HG02759 (cell line): ENCODE measurements around the gene TAF3.
"Not testable (repeated sequence)": the region's sequence is repeated elsewhere in the genome, so short reads cannot be mapped to it uniquely, and the experiment has no call there.

Experiments
- ATAC-seq: cut with Tn5 transposase; IDR thresholded peaks from one replicate; pipeline ENCODE4 v1.9.1; 2021; ENCODE audit warnings: mild to moderate bottlenecking, moderate library complexity; ENCODE audit not compliant: unreplicated experiment

TAF3 gene, protein sequence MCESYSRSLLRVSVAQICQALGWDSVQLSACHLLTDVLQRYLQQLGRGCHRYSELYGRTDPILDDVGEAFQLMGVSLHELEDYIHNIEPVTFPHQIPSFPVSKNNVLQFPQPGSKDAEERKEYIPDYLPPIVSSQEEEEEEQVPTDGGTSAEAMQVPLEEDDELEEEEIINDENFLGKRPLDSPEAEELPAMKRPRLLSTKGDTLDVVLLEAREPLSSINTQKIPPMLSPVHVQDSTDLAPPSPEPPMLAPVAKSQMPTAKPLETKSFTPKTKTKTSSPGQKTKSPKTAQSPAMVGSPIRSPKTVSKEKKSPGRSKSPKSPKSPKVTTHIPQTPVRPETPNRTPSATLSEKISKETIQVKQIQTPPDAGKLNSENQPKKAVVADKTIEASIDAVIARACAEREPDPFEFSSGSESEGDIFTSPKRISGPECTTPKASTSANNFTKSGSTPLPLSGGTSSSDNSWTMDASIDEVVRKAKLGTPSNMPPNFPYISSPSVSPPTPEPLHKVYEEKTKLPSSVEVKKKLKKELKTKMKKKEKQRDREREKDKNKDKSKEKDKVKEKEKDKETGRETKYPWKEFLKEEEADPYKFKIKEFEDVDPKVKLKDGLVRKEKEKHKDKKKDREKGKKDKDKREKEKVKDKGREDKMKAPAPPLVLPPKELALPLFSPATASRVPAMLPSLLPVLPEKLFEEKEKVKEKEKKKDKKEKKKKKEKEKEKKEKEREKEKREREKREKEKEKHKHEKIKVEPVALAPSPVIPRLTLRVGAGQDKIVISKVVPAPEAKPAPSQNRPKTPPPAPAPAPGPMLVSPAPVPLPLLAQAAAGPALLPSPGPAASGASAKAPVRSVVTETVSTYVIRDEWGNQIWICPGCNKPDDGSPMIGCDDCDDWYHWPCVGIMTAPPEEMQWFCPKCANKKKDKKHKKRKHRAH

GRCh38 chr10:7818295-7819120 is at the start of gene TAF3:
Gene TAF3 (plus strand): TSS chr10:7818505. CDS start chr10:7818710, 205 bp downstream.
- peak; percentile 88 for ATAC-seq

DNA sequence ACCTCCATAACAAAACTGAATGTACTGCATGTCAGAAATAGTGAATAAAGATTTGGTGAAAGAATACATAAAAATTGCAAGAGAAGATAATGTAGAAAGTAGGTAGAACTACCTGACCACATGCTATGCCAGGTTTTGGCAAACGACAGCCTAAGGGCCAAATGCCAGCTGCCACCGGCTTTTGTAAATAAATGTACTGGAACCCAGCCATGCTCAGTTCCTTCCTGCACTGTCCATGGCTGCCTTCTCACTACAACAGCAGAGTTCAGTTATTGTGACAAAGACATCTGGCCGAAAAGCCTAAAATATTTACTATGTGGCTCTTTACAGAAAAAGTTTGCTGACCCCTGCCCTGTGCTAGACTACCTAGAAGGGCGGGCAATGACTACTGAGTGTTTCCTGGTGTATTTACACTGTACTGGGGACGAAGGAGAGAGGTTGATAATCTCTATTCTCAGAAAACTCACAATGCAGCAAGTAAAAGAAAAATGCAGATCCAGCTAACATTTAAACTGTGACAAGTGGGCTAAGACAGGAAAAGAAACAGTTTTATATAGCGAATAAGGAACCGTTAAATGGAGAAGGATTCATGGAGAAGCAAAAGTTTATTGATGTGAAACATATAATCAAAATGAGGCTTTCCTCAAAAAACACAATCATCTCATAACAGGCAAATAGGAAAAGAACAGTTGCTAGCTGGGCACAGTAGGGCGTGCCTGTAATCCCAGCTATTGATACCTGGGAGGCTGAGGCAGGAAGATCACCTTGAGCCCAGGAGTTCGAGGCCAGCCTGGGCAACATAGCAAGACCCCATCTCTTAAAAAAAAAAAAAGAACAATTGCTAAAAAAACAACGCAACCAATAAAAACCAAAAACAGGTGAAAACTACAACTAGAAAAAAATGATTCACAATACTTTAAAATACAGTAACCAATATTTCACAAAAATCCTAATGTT is 44.2 kb upstream of the TAF3 start:
- ATAC-seq: no peak

- ATAC-seq: no peak
Observed at GRCh38 chr10:7776777-7777176, 41.5 kb upstream of the TAF3 start.

DNA sequence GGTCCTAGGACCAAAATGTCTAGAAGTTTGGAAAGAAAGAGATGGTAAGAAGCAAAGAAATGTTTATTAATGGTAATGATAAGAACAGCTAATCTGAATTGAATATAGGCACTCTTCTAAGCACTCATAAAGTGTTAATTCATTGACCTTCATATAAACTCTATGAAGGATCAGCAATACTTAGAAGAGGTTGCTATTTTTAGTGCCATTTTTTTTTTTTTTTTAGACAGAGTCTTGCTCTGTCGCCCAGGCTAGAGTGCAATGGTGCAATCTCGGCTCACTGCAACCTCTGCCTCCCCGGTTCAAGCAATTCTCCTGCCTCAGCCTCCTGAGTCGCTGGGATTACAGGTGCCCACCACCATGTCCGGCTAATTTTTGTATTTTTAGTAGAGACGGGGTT is 36.1 kb upstream of the TAF3 start:
- ATAC-seq: not testable (repeated sequence)

DNA sequence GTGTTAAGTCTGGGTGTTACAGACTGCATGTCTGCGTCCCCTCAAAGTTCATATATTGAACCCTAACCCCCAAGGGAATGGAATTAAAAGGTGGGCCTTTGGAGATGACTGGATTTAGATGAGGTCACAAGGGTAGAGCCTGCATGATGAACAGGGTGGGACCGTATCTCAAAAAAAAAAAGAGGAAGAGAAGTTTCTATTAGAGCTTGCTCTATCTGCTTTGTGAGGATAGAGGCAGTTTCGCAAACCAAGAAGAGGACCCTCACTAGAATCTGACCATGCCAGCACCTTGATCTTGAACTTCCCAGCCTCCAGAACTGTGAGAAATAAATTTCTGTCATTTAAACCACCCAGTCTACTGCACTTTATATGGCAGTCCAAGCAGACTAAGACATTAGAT is 31.9 kb upstream of the TAF3 start:
- no peak for ATAC-seq

GRCh38 chr10:7787150-7787856 is 31.0 kb upstream of the TAF3 start:
- ATAC-seq: peak; percentile 11

- ATAC-seq: peak; percentile 91
Observed at GRCh38 chr10:7787857-7788638, 30.3 kb upstream of the TAF3 start, which contains the start of the genes ATP5F1C and KIN. Gene ATP5F1C (plus strand): TSS chr10:7788177. CDS start chr10:7788208, 31 bp downstream. Gene KIN (minus strand): TSS chr10:7787993. CDS start chr10:7787933, 60 bp downstream.

DNA sequence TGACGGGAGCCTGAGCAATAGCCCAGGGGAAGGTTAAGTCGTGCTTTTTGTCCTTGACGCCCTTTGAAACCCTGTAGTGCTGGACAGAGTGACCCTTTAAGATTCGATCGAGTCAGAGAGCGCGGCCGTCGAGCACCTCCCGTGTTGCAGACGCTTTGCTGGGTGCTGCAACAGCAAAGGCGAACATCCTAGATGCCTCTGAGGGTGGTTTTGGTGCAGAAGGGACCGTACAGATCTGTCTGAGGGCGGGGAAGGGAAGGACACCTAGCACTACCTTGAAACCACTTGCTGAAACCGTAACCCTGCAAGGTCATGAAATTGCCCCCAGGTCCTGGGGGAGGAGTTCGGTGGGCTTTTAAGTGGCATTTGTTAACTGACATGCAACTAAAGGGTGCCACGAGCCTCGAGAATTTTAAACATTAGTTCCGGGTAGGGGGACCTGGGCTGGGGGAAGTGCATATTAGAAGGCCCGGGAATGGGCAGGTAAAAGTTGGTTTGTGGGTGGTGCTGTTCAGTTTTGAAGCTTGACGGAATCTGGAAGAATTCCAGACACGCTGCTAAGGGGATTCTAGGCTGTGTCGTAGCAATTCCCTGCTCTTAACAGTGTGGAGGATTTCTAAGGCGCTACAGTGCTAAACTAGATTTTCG is 29.5 kb upstream of the TAF3 start:
- ATAC-seq: peak; percentile 18

DNA sequence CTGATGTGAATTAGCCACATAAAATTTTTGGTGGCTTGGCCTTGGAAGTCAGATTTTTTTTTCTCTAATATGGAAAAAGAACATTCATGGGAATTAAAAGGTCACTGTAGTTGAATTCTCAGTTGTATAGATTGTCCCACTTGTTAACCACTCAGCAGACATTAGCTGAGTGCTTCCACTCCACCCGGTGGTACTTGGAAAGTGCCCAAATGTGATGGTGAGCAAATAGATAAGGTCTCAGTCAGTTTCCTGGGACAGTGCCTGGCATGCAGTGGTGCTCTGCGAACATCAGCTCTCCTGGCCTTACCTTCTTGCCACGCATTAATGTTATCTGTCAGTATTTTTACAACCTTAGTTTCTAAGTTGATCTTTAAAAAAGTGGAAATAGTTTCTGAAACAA is 28.9 kb upstream of the TAF3 start:
- ATAC-seq: no peak

GRCh38 chr10:7792541-7792940 is 25.8 kb upstream of the TAF3 start:
- ATAC-seq: no peak

DNA sequence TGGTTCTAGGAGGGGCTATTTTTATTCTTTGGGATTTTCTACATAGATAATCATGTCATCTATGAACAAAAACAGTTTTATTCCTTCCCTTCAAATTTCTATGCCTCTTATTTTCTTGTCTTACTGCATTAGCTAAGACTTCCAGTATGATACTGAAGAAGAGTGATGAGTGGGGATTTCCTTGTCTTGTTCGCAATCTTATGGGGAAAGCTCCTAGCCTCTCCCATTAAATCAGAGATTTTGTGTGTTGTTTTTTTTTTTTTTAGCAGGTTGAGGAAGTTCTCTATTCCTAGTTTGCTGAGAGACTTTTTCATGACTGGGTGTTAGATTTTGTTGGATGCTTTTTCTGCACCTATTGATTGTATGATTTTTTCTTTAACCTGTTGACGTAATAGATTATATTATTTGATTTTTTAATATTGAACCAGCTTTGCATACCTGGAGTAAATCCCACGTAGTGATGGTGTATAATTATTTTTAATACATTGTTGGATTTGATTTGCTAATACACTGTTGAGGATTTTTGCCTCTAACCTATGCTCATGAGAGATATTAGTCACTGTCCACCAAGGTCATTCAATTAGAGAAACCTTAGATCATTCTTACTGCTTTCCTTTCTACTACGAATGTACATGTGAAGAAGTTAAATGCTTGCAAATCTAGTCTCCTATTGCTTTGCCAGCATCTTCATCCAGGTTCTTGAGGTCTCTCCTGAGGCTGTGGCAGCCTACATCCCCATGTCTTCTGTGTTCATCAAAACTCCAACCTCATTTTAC is 23.9 kb upstream of the TAF3 start:
- ATAC-seq: no peak

- ATAC-seq: no peak
Observed at GRCh38 chr10:7795605-7796004, 22.7 kb upstream of the TAF3 start.

GRCh38 chr10:7797582-7797981 is 20.7 kb upstream of the TAF3 start:
- ATAC-seq: no peak

- no peak for ATAC-seq
Observed at GRCh38 chr10:7802606-7803005, 15.7 kb upstream of the TAF3 start.

DNA sequence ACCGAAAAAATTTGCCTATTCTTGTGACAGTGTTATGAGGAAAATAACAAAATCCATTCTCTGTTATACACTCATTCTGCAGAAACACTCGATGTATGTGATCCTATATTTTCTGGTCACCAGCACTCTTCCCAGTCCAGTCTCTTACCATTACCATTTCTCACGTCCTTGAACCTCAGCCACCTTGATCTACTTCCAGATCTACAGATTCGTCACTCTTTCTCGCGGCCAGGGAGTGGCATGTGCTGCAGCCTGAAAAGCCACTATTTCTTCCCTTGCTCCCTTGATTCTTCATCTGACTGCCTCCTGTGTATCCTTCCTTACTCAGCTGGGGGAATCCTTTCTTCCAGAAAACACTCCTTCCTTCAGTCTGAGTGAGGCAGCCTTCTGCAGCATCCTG is 14.1 kb upstream of the TAF3 start:
- no peak for ATAC-seq

DNA sequence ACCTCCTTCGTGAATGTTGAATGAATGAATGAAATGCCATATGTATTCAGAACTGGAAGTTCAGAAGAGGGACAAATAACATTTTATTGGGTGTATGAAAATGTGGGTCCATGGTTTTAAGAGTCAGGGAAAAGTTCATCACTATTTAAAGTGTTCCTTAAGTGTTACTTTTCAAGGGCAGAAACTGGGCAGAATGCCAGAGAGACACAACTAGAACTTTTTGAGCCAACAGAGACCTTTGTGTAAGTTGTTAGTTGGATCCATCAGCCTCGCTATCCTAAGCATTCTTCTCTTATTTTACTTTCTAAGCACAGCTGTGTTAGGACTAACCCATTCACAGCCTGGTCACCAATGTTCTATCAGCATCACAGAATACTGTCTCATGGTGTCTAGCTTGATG is 13.6 kb upstream of the TAF3 start:
- ATAC-seq: no peak

DNA sequence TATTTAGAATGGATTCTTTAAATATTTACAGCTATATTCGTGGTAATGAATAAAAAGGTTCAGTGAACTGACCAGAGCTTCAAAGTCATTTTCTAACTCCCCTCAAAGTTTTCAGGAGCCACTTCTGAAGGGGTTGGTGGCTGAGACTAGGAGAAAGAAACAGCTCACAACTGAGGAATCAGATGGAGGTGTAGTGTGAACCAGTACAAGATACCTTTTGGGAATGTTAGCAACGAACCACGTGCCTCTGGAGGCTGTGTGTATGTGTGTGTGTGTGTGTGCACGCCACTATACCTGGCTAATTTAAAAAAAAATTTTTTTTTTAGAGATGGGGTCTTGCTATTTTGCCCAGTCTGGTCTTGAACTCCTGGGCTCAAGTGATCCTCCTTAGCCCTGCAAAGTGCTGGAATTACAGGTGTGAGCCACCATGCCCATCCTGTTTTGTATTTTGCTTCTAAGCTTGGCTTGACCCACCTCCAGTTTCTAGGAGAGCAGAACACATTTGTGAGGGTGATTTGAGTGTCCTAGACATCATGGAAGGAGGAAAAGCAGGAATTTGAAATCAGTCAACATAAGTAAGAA is 9.5 kb upstream of the TAF3 start:
- ATAC-seq: no peak
